Measurements from ENCODE around the gene RLN1.

DNA sequence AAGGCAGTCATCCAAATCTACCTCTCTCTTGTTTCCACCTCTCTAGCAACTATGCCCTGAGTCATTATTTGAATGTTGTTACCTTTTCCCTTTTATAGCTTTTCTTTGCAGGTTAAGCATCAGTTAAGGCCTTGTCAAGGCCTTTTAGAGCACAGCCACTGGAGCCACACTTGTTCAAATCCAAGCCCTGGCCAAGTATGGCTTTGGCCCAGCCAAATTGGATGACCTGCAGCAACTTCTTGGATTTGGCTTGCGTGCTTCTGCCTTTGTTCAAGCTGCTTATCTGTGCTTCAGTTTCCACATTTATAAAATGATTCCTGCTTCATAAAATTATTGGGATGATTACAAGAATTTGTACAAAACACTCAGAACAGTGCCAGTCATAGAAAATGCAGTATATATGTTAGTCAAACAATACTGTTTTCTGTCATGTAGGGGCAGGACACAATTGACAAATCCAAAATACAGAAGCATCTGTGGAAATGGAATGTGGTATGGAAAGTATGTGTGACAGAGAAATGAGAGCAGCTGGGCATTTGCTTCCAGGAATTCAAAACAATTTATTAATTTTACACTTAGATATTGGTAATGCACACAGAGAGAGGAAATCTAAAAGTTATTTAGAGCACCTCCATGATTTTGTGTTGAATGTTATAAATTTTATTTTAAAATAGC, 17.9 kb upstream of the RLN1 start:
- TF ChIP-seq CTCF (IDR thresholded peaks at IDR 0.05; ENCODE audit: low read depth, low read length, poor library complexity, severe bottlenecking) (no peak), EZH2phosphoT487 (IDR thresholded peaks at IDR 0.05; ENCODE audit: borderline replicate concordance, low read length) (no peak)

All from DOHH2 (cell line).